ENCODE results near the gene FBN1. TPM values are rescaled to one million over a fixed set of nuclear protein-coding genes. Genes with fewer than 3 reads are reported as not detected.

The FBN1 gene
- total RNA-seq, 1 donor: 30.4 TPM

- no peak for DNase-seq (ENCODE audit: low read depth in 2 of 3, low spot score in 2 of 3)
Measured at GRCh38 chr15:48527517-48527916, 118.0 kb downstream of the FBN1 start.

GRCh38 chr15:48522911-48523310 is 122.6 kb downstream of the FBN1 start:
- DNase-seq (ENCODE audit: low read depth in 2 of 3, low spot score in 2 of 3): no peak

- DNase-seq (ENCODE audit: low read depth in 2 of 3, low spot score in 2 of 3): no peak
Measured at GRCh38 chr15:48522123-48522522, 123.4 kb downstream of the FBN1 start.

- no peak for DNase-seq (ENCODE audit: low read depth in 2 of 3, low spot score in 2 of 3)
Measured at GRCh38 chr15:48520376-48521155, 124.9 kb downstream of the FBN1 start.

- no peak for DNase-seq (ENCODE audit: low read depth in 2 of 3, low spot score in 2 of 3)
Measured at GRCh38 chr15:48516121-48516520, 129.4 kb downstream of the FBN1 start.

GRCh38 chr15:48515500-48515899 is 130.0 kb downstream of the FBN1 start:
- no peak for DNase-seq (ENCODE audit: low read depth in 2 of 3, low spot score in 2 of 3)

GRCh38 chr15:48514103-48514816 is 131.2 kb downstream of the FBN1 start:
- no peak for DNase-seq (ENCODE audit: low read depth in 2 of 3, low spot score in 2 of 3)

GRCh38 chr15:48510976-48511375 is 134.5 kb downstream of the FBN1 start:
- DNase-seq (ENCODE audit: low read depth in 2 of 3, low spot score in 2 of 3): no peak

- DNase-seq (ENCODE audit: low read depth in 2 of 3, low spot score in 2 of 3): peak in 2 of 3 donors; percentile 37 to 62
Measured at GRCh38 chr15:48507416-48508065, 138.0 kb downstream of the FBN1 start.

GRCh38 chr15:48505067-48505466 is 140.4 kb downstream of the FBN1 start:
- DNase-seq (ENCODE audit: low read depth in 2 of 3, low spot score in 2 of 3): no peak

GRCh38 chr15:48501208-48501607 is 144.3 kb downstream of the FBN1 start:
- no peak for DNase-seq (ENCODE audit: low read depth in 2 of 3, low spot score in 2 of 3)

- no peak for DNase-seq (ENCODE audit: low read depth in 2 of 3, low spot score in 2 of 3)
Measured at GRCh38 chr15:48500595-48500994, 144.9 kb downstream of the FBN1 start.

- DNase-seq (ENCODE audit: low read depth in 2 of 3, low spot score in 2 of 3): no peak
Measured at GRCh38 chr15:48499978-48500377, 145.5 kb downstream of the FBN1 start.

GRCh38 chr15:48498828-48499227 is 146.7 kb downstream of the FBN1 start:
- no peak for DNase-seq (ENCODE audit: low read depth in 2 of 3, low spot score in 2 of 3)

GRCh38 chr15:48494631-48495030 is 150.9 kb downstream of the FBN1 start:
- DNase-seq (ENCODE audit: low read depth in 2 of 3, low spot score in 2 of 3): no peak

- DNase-seq (ENCODE audit: low read depth in 2 of 3, low spot score in 2 of 3): no peak
Measured at GRCh38 chr15:48493763-48494225, 151.7 kb downstream of the FBN1 start.

- no peak for DNase-seq (ENCODE audit: low read depth in 2 of 3, low spot score in 2 of 3)
Measured at GRCh38 chr15:48493084-48493762, 152.3 kb downstream of the FBN1 start.

GRCh38 chr15:48486228-48486627 is 159.3 kb downstream of the FBN1 start:
- DNase-seq (ENCODE audit: low read depth in 2 of 3, low spot score in 2 of 3): no peak

- DNase-seq (ENCODE audit: low read depth in 2 of 3, low spot score in 2 of 3): no peak
Measured at GRCh38 chr15:48481802-48482201, 163.7 kb downstream of the FBN1 start.

- no peak for DNase-seq (ENCODE audit: low read depth in 2 of 3, low spot score in 2 of 3)
Measured at GRCh38 chr15:48479751-48480150, 165.8 kb downstream of the FBN1 start.

GRCh38 chr15:48478581-48478980 is 166.9 kb downstream of the FBN1 start:
- DNase-seq (ENCODE audit: low read depth in 2 of 3, low spot score in 2 of 3): no peak

Measured in hematopoietic multipotent progenitor cell (in vitro differentiated cells).